ENCODE results near the gene ZNF687. TPM values are rescaled to one million over a fixed set of nuclear protein-coding genes. Genes with fewer than 3 reads are reported as not detected.

Gene ZNF687
- total RNA-seq, 2 experiments from 2014 or later: 20.9 to 31.6 TPM

GRCh38 chr1:151287767-151288500, 5.8 kb downstream of the ZNF687 start:
- peaks cover 9% of the 10 kb centered on the region for H4K20me1 ChIP-seq (ENCODE audit: insufficient read depth, low read length)
- H3K36me3 ChIP-seq (ENCODE audit: insufficient read depth, low read length): peaks cover 70% of the 10 kb centered on the region
- no peak overlapping the region for H3K27ac ChIP-seq (ENCODE audit: low read depth, low read length, poor library complexity, severe bottlenecking)
- H3K4me3 ChIP-seq (ENCODE audit: low read depth, low read length, poor library complexity, severe bottlenecking): no peak overlapping the region
- H2AFZ ChIP-seq (ENCODE audit: low read length): no peak overlapping the region
- H3K79me2 ChIP-seq (ENCODE audit: insufficient read depth, low read depth, low read length): peaks cover 14% of the 10 kb centered on the region; the same call in 1 of the 2 replicates
- BruUV-seq (replicated peaks): no TSS peak
- H3K9me2 ChIP-seq (ENCODE audit: insufficient read depth, low read length): no peaks in the 10 kb centered on the region
- H3K9me3 ChIP-seq (ENCODE audit: low read length): no peaks in the 10 kb centered on the region
- TF ChIP-seq CTCF (conservative IDR thresholded peaks at IDR 0.05; ENCODE audit: low read length): no peak
- no peak for TF ChIP-seq EZH2phosphoT487 (IDR thresholded peaks at IDR 0.05; ENCODE audit: borderline replicate concordance, low read depth, low read length)
- no peak overlapping the region for H3K4me2 ChIP-seq (ENCODE audit: low read length)
- ChIA-PET CTCF (ENCODE audit: unreplicated experiment) (no interaction called here), POLR2A (interaction anchor here (0.6 kb wide), 1 partner anchor 31 kb away, joined by 3 read pairs; no protein-coding TSS in a partner anchor)
- peaks cover 15% of the 10 kb centered on the region for H3K4me1 ChIP-seq (ENCODE audit: insufficient read depth, low read length, poor library complexity, severe bottlenecking)
- intact Hi-C loops (cut with micrococcal nuclease; ENCODE audit: unreplicated experiment): no loop called here
- no peak for DNase-seq (ENCODE audit: low spot score)

GRCh38 chr1:151288502-151288901, 6.4 kb downstream of the ZNF687 start:
- CTCF ChIA-PET (ENCODE audit: unreplicated experiment): no interaction called here
- BruUV-seq (replicated peaks): no TSS peak
- Histone ChIP-seq H2AFZ (ENCODE audit: low read length) (no peak overlapping the region), H3K79me2 (ENCODE audit: insufficient read depth, low read depth, low read length) (peaks cover 8% of the 10 kb centered on the region; the same call in 1 of the 2 replicates), H3K4me1 (ENCODE audit: insufficient read depth, low read length, poor library complexity, severe bottlenecking) (peaks cover 11% of the 10 kb centered on the region), H3K36me3 (ENCODE audit: insufficient read depth, low read length) (peaks cover 76% of the 10 kb centered on the region), H3K9me3 (ENCODE audit: low read length) (no peaks in the 10 kb centered on the region), H3K9me2 (ENCODE audit: insufficient read depth, low read length) (no peaks in the 10 kb centered on the region), H4K20me1 (ENCODE audit: insufficient read depth, low read length) (peaks cover 8% of the 10 kb centered on the region), H3K4me3 (ENCODE audit: low read depth, low read length, poor library complexity, severe bottlenecking) (no peak overlapping the region), H3K4me2 (ENCODE audit: low read length) (no peak overlapping the region), H3K27ac (ENCODE audit: low read depth, low read length, poor library complexity, severe bottlenecking) (no peak overlapping the region)
- TF ChIP-seq EZH2phosphoT487 (IDR thresholded peaks at IDR 0.05; ENCODE audit: borderline replicate concordance, low read depth, low read length): no peak
- no peak for TF ChIP-seq CTCF (conservative IDR thresholded peaks at IDR 0.05; ENCODE audit: low read length)
- POLR2A ChIA-PET: no interaction called here
- intact Hi-C loops (cut with micrococcal nuclease; ENCODE audit: unreplicated experiment): no loop called here
- DNase-seq (ENCODE audit: low spot score): no peak

Data from OCI-LY7 (cell line).